HUES6 (cell line): ENCODE measurements around the gene RAMACL.
"Not testable (repeated sequence)": the region's sequence is repeated elsewhere in the genome, so short reads cannot be mapped to it uniquely, and the experiment has no call there.

ENCODE experiments used
- H3K27ac ChIP-seq: 2 replicates; pipeline ENCODE4 v1.7.0; 2013; ENCODE audit warnings: low read depth, mild to moderate bottlenecking, low read length, inconsistent platforms
- H3K27me3 ChIP-seq: 2 replicates; pipeline ENCODE4 v1.6.1; 2013; ENCODE audit warnings: low read length; ENCODE audit not compliant: control insufficient read depth, insufficient read depth
- H3K36me3 ChIP-seq: 2 replicates; pipeline ENCODE4 v1.6.1; 2013; ENCODE audit warnings: low read length; ENCODE audit not compliant: control insufficient read depth, insufficient read depth
- H3K4me1 ChIP-seq: 2 replicates; pipeline ENCODE4 v1.6.1; 2013; ENCODE audit warnings: low read length; ENCODE audit not compliant: control insufficient read depth, insufficient read depth
- H3K4me3 ChIP-seq: 2 replicates; pipeline ENCODE4 v1.5.1; 2013; ENCODE audit warnings: low read depth, low read length
- H3K9ac ChIP-seq: one replicate; pipeline ENCODE4 v1.6.1; 2013; ENCODE audit warnings: mild to moderate bottlenecking, low read length
- H3K9me3 ChIP-seq: 2 replicates; pipeline ENCODE4 v1.6.1; 2013; ENCODE audit warnings: low read depth, low read length; ENCODE audit not compliant: control insufficient read depth, insufficient read depth

The RAMACL gene

DNA sequence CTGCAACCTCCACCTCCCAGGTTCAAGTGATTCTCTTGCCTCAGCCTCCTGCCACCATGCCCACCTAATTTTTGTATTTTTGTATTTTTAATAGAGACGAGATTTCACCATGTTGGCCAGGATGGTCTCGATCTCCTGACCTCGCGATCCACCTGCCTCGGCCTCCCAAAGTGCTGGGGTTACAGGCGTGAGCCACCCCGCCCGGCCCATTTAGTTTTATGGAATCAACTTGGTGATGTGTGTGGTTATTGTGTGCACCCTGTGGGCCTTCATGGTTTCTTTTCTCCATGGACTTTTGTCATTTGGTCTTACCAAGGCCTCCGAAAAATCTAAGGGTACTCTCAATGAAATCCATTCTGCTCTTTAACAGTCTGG lies 47.5 kb downstream of the RAMACL start:
- not testable (repeated sequence) for H3K27ac ChIP-seq, H3K9me3 ChIP-seq, H3K9ac ChIP-seq, H3K4me3 ChIP-seq, H3K36me3 ChIP-seq, H3K27me3 ChIP-seq
- H3K4me1 ChIP-seq = peaks cover 30% of the 10 kb centered on the region

DNA sequence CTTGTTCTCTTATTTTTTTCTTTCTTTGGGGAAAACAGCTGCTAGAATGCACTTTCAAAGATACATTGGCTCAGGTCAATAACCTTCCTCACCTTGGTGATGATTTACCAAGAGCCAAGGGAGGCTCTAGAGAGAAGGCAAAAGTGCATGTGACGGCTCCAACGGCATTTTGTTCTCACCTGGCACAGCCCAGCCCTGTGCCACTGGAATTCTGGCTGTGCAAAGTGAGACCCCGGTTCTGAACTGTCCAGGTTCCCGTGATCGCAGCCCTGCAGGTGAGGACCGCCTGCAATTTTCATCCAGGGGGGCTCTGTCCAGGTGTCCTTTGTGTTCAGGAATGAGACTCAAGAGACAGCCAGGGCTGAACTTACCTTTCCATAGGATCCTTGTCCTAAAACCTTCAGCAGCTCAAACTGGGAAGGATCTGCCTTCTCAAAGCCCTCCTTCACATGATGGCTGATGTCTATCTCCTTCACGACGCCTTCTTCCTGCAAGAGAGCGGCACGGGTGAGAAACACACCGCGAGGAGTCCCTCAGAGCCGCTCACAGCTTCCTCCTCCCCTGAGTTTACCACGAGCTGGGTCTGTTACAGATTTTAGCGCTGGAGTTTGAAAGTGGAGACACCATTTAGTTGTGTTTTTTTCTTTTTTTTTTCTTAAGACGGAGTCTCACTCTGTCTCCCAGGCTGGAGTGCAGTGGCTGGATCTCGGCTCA lies 48.0 kb downstream of the RAMACL start:
- Histone ChIP-seq H3K4me1 (peaks cover 30% of the 10 kb centered on the region), H3K9ac (no peak overlapping the region), H3K27me3 (no peaks in the 10 kb centered on the region), H3K36me3 (no peaks in the 10 kb centered on the region), H3K4me3 (no peak overlapping the region), H3K27ac (no peak overlapping the region), H3K9me3 (no peaks in the 10 kb centered on the region)

DNA sequence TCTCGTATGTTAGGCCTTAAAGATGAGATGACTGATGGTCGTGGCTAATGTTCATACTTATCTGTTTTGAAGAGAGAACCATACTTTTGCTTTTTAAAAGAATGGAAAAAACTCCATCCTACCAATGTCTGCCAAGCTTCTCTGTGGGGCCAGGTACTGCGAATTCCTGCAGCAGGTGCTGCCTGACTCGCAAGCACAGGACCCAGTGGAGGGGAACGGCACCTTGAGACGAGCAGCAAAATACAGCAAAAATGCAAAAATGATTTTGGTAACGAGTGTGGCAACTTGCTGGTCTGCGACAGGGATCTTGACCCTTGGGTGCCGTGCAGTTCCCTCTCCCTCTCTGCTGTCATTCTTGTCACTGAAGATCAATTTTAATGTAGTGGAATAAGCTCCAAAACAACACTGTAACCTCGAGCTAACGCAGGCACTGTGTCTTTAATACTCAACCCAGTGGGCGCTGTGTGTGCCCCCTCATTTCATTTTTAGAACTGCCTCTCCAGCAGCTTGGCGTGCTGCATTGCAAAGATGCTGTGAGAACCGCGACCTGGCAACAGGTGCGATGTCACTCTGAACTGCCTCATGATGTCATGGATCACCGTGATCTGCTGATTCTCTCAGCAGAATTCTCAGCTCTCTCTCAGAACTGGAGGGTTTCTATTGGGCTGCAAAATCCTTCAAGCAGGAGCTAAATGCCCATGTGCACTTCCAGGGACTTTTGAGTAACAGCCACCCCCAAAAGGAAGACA lies 51.6 kb downstream of the RAMACL start:
- Histone ChIP-seq H3K9ac (no peak overlapping the region), H3K9me3 (no peaks in the 10 kb centered on the region), H3K4me3 (no peak overlapping the region), H3K36me3 (no peaks in the 10 kb centered on the region; the same call in 1 of the 2 replicates), H3K4me1 (peaks cover 3% of the 10 kb centered on the region), H3K27me3 (no peaks in the 10 kb centered on the region), H3K27ac (no peak overlapping the region)

DNA sequence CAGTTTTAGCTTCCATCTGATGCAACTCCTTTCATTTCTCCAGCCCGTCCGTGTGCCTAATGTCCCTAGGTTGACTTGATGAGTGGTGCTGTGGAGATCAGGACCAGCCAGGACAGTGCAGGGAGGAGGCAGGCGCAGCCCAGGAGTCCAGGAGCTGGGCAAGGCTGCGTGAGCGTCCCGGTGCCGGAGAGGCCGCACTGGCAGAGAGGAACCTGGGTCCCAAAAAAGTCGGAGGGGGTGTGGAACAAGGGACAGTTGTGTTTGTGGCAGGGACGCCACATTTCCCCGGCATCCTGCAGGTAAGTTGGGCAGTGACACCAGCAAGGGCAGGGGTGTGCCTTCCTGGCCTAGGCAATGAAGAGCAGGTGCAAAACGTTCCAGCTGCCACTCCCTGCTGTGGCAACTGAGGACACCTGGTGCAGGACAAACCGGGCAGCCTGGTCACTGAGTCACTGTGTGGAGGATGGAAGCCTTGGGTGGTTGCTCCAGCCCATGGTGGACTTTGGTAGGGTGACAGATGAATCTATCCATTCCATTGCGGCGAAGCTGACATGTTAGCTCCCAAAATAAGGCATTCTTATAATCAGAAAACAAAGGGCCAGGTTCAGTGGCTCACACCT lies 53.2 kb downstream of the RAMACL start:
- Histone ChIP-seq H3K9ac (no peak overlapping the region), H3K27ac (no peak overlapping the region), H3K9me3 (no peaks in the 10 kb centered on the region), H3K36me3 (no peaks in the 10 kb centered on the region; the same call in 1 of the 2 replicates), H3K4me1 (no peaks in the 10 kb centered on the region), H3K4me3 (no peak overlapping the region), H3K27me3 (no peaks in the 10 kb centered on the region)
